ENCODE data around the gene SP3.
"Not testable (repeated sequence)": the region's sequence is repeated elsewhere in the genome, so short reads cannot be mapped to it uniquely, and the experiment has no call there.

Gene SP3

GRCh38 chr2:173940208-173941020, 24.8 kb downstream of the SP3 start:
- DNase-seq, result no peak

- no peak for DNase-seq
These were observed 26.3 kb downstream of the SP3 start for GRCh38 chr2:173938700-173939384.

- DNase-seq, result no peak
These were observed 29.9 kb downstream of the SP3 start for GRCh38 chr2:173935305-173935704.

- DNase-seq, result no peak
These were observed 30.3 kb downstream of the SP3 start for GRCh38 chr2:173934895-173935294.

- DNase-seq, result no peak
These were observed 33.4 kb downstream of the SP3 start for GRCh38 chr2:173931751-173932150.

- DNase-seq, result peak; percentile 20
These were observed 35.7 kb downstream of the SP3 start for GRCh38 chr2:173929441-173929840.

GRCh38 chr2:173926875-173927274, 38.3 kb downstream of the SP3 start:
- DNase-seq, result no peak

- no peak for DNase-seq
These were observed 40.9 kb downstream of the SP3 start for GRCh38 chr2:173924285-173924684.

GRCh38 chr2:173922760-173923159, 42.4 kb downstream of the SP3 start:
- no peak for DNase-seq

GRCh38 chr2:173922068-173922467, 43.1 kb downstream of the SP3 start:
- no peak for DNase-seq

- DNase-seq, result no peak
These were observed 50.9 kb downstream of the SP3 start for GRCh38 chr2:173914055-173914927.

- DNase-seq, result no peak
These were observed 55.3 kb downstream of the SP3 start for GRCh38 chr2:173909846-173910245.

- DNase-seq, result no peak
These were observed 58.5 kb downstream of the SP3 start for GRCh38 chr2:173906626-173907025.

GRCh38 chr2:173903601-173904394, 61.4 kb downstream of the SP3 start:
- DNase-seq, result no peak

- no peak for DNase-seq
These were observed 66.2 kb downstream of the SP3 start for GRCh38 chr2:173898996-173899395.

- no peak for DNase-seq
These were observed 67.0 kb downstream of the SP3 start for GRCh38 chr2:173898178-173898668.

GRCh38 chr2:173896755-173897154, 68.4 kb downstream of the SP3 start:
- no peak for DNase-seq

- no peak for DNase-seq
These were observed 72.8 kb downstream of the SP3 start for GRCh38 chr2:173892341-173892740.

- no peak for DNase-seq
These were observed 73.7 kb downstream of the SP3 start for GRCh38 chr2:173891315-173892037.

GRCh38 chr2:173889464-173889863, 75.7 kb downstream of the SP3 start:
- DNase-seq, result not testable (repeated sequence)

- no peak for DNase-seq
These were observed 78.6 kb downstream of the SP3 start for GRCh38 chr2:173886613-173887012.

Data from NCI-H226 (cell line).